Caco-2 (cell line): ENCODE measurements around the gene WWOX. TPM values are rescaled to one million over a fixed set of nuclear protein-coding genes. Genes with fewer than 3 reads are reported as not detected.

ENCODE experiments used
- BruUV-seq: library from RNA; stranded (reverse); fragments of 400-500 nt; replicated peaks from 2 replicates; lab custom pipeline; 2021; lab: Mats Ljungman, UMichigan
- CTCF ChIA-PET: fragments of 300-600 bp; sonication (Branson Sonifier 250); formaldehyde crosslinking; loops from one replicate; lab custom pipeline; 2022; ENCODE audit warnings: antibody characterized with exemption; lab: Charles Lee
- POLR2A ChIA-PET: fragments of 300-600 bp; sonication (Branson Sonifier 250); formaldehyde crosslinking; loops from one replicate; lab custom pipeline; 2022; ENCODE audit warnings: antibody characterized with exemption; lab: Charles Lee
- DNase-seq, 2 experiments: peaks; one replicate each; pipeline versions ENCODE4 v3.0.0 to v3.0.0-alpha.2; 2020 to 2022
- H3K27me3 ChIP-seq: replicated peaks from 2 replicates; pipeline ENCODE4 v1.6.0; 2011; ENCODE audit warnings: low read length; ENCODE audit not compliant: control insufficient read depth, insufficient read depth
- H3K36me3 ChIP-seq: 2 replicates; pipeline ENCODE4 v1.5.1; 2011; ENCODE audit warnings: low read length; ENCODE audit not compliant: control insufficient read depth, insufficient read depth
- H3K4me1 ChIP-seq: fragments of 250-450 bp; sonication (Bioruptor Pico); 2 replicates; pipeline ENCODE4 v1.5.1; 2020; ENCODE audit warnings: mild to moderate bottlenecking
- H3K4me3 ChIP-seq: 2 replicates; pipeline ENCODE4 v1.5.1; 2011; ENCODE audit warnings: low read depth, mild to moderate bottlenecking, control low read depth, low read length
- H3K9me3 ChIP-seq: fragments of 250-450 bp; sonication (Bioruptor Pico); 2 replicates; pipeline ENCODE4 v1.5.1; 2020; ENCODE audit warnings: mild to moderate bottlenecking, moderate library complexity
- H3K27ac Mint-ChIP-seq: one replicate; pipeline ENCODE4 v1.8.0; 2022; ENCODE audit warnings: mixed read lengths; ENCODE audit not compliant: unreplicated experiment
- H3K27me3 Mint-ChIP-seq: one replicate; pipeline ENCODE4 v1.8.0; 2022; ENCODE audit warnings: mixed read lengths; ENCODE audit not compliant: insufficient read depth, unreplicated experiment
- H3K36me3 Mint-ChIP-seq: one replicate; pipeline ENCODE4 v1.8.0; 2022; ENCODE audit warnings: mild to moderate bottlenecking, mixed read lengths; ENCODE audit not compliant: insufficient read depth, unreplicated experiment
- H3K4me1 Mint-ChIP-seq: one replicate; pipeline ENCODE4 v1.8.0; 2022; ENCODE audit warnings: low read depth, mixed read lengths; ENCODE audit not compliant: unreplicated experiment
- H3K4me3 Mint-ChIP-seq: one replicate; pipeline ENCODE4 v1.8.0; 2022; ENCODE audit warnings: mild to moderate bottlenecking, moderate library complexity, mixed read lengths; ENCODE audit not compliant: unreplicated experiment
- H3K9me3 Mint-ChIP-seq: one replicate; pipeline ENCODE4 v1.8.0; 2022; ENCODE audit warnings: mixed read lengths; ENCODE audit not compliant: unreplicated experiment
- CTCF ChIP-seq, 2 experiments: fragments of 200-600 bp in 1 of 2; IDR thresholded peaks; 1 replicate in 1 of 2; 2 replicates in 1 of 2; pipeline versions ENCODE4 v1.5.1 to v1.8.0; 2011 to 2022; ENCODE audit warnings: antibody characterized with exemption in 1 of 2, control low read depth in 1 of 2, inconsistent platforms in 1 of 2, low read depth in 1 of 2, low read length in 1 of 2, mild to moderate bottlenecking in 1 of 2, moderate library complexity in 1 of 2; ENCODE audit not compliant: insufficient read depth in 1 of 2, severe bottlenecking in 1 of 2, unreplicated experiment in 1 of 2
- intact Hi-C: fragments of 100-400 bp; cut with micrococcal nuclease; formaldehyde crosslinking; loops from one replicate; pipeline ENCODE4 v1.10.0; 2022; ENCODE audit not compliant: unreplicated experiment
- total RNA-seq: library from RNA; stranded (reverse); gene quantifications from 2 replicates; pipeline ENCODE4 v1.2.3, GENCODE V29; 2022

The WWOX gene
- total RNA-seq, 1 experiment from 2014 or later = 45.0 TPM

- no peak for DNase-seq
- Histone ChIP-seq H3K4me3 (no peak overlapping the region), H3K4me1 (peaks cover 57% of the 10 kb centered on the region), H3K9me3 (no peaks in the 10 kb centered on the region), H3K36me3 (no peaks in the 10 kb centered on the region), H3K27me3 (no peaks in the 10 kb centered on the region)
- ChIA-PET CTCF (interaction anchor here (1.0 kb wide), 1 partner anchor 8 kb away, joined by 3 read pairs; no protein-coding TSS in a partner anchor), POLR2A (no interaction called here)
- H3K36me3 Mint-ChIP-seq = peaks cover 4% of the 10 kb centered on the region
- no peak overlapping the region for H3K4me3 Mint-ChIP-seq
- intact Hi-C loops = no loop called here
- TF ChIP-seq CTCF (IDR thresholded peaks at IDR 0.05; ENCODE audit: insufficient read depth in 1 of 2, low read depth in 1 of 2, low read length in 1 of 2, severe bottlenecking in 1 of 2, unreplicated experiment in 1 of 2) = no peak
- H3K9me3 Mint-ChIP-seq = peaks cover 16% of the 10 kb centered on the region
- peak overlapping the region; percentile 53 for H3K27ac Mint-ChIP-seq
- peaks cover 60% of the 10 kb centered on the region for H3K4me1 Mint-ChIP-seq
- BruUV-seq = no TSS peak
- no peaks in the 10 kb centered on the region for H3K27me3 Mint-ChIP-seq
Measured at GRCh38 chr16:78252757-78253156, 153.3 kb downstream of the WWOX start.

GRCh38 chr16:78254841-78255240 lies 155.4 kb downstream of the WWOX start:
- no peak for DNase-seq
- no peaks in the 10 kb centered on the region for H3K9me3 ChIP-seq
- Mint-ChIP-seq H3K4me3 (no peak overlapping the region), H3K9me3 (peaks cover 9% of the 10 kb centered on the region), H3K27me3 (no peaks in the 10 kb centered on the region), H3K4me1 (peaks cover 54% of the 10 kb centered on the region), H3K36me3 (peaks cover 4% of the 10 kb centered on the region), H3K27ac (peak overlapping the region; percentile 79)
- no peak for TF ChIP-seq CTCF (IDR thresholded peaks at IDR 0.05; ENCODE audit: insufficient read depth in 1 of 2, low read depth in 1 of 2, low read length in 1 of 2, severe bottlenecking in 1 of 2, unreplicated experiment in 1 of 2)
- no peaks in the 10 kb centered on the region for H3K27me3 ChIP-seq
- no TSS peak for BruUV-seq
- ChIA-PET CTCF (no interaction called here), POLR2A (no interaction called here)
- intact Hi-C loops = loop anchor here (5.0 kb wide), 1 partner anchor 182 kb away; no protein-coding TSS in a partner anchor
- H3K4me1 ChIP-seq = peaks cover 62% of the 10 kb centered on the region
- no peak overlapping the region for H3K4me3 ChIP-seq
- no peaks in the 10 kb centered on the region for H3K36me3 ChIP-seq

GRCh38 chr16:78256686-78257375 lies 157.4 kb downstream of the WWOX start:
- peaks cover 34% of the 10 kb centered on the region for H3K4me1 Mint-ChIP-seq
- no TSS peak for BruUV-seq
- POLR2A ChIA-PET = no interaction called here
- no peaks in the 10 kb centered on the region for H3K36me3 ChIP-seq
- peak overlapping the region; percentile 71 for H3K27ac Mint-ChIP-seq
- no peak for TF ChIP-seq CTCF (IDR thresholded peaks at IDR 0.05; ENCODE audit: insufficient read depth in 1 of 2, low read depth in 1 of 2, low read length in 1 of 2, severe bottlenecking in 1 of 2, unreplicated experiment in 1 of 2)
- no peaks in the 10 kb centered on the region for H3K9me3 Mint-ChIP-seq
- intact Hi-C loops = loop anchor here (1.0 to 5.0 kb wide), 4 partner anchors 13 to 180 kb away; no protein-coding TSS in a partner anchor
- H3K36me3 Mint-ChIP-seq = peaks cover 4% of the 10 kb centered on the region
- DNase-seq = peak; percentile 48 to 65
- H3K4me3 Mint-ChIP-seq = peak overlapping the region; percentile 53
- peaks cover 49% of the 10 kb centered on the region for H3K4me1 ChIP-seq
- H3K27me3 ChIP-seq = no peaks in the 10 kb centered on the region
- CTCF ChIA-PET = interaction anchor here (0.9 kb wide), 1 partner anchor 16 kb away, joined by 4 read pairs; no protein-coding TSS in a partner anchor
- H3K27me3 Mint-ChIP-seq = no peaks in the 10 kb centered on the region
- no peak overlapping the region for H3K4me3 ChIP-seq
- H3K9me3 ChIP-seq = no peaks in the 10 kb centered on the region
